Neural progenitor cell (in vitro differentiated cells): Measurements from ENCODE around the gene ACACB.

Experiments used
- EZH2 ChIP-seq: fragments of 200-600 bp; sonication (generic); IDR thresholded peaks from 2 replicates; pipeline ENCODE4 v1.6.1; 2017; ENCODE audit warnings: antibody characterized with exemption, mild to moderate bottlenecking, moderate library complexity
- EZH2phosphoT487 ChIP-seq: fragments of 200-600 bp; sonication (generic); IDR thresholded peaks from 2 replicates; pipeline ENCODE4 v1.6.1; 2017; ENCODE audit warnings: antibody characterized with exemption
- TF ChIP-seq, protein P1 (sequence below): fragments of 200-600 bp; sonication (generic); IDR thresholded peaks from 2 replicates; pipeline ENCODE4 v1.5.1; 2017; ENCODE audit warnings: antibody characterized with exemption, mild to moderate bottlenecking

DNA sequence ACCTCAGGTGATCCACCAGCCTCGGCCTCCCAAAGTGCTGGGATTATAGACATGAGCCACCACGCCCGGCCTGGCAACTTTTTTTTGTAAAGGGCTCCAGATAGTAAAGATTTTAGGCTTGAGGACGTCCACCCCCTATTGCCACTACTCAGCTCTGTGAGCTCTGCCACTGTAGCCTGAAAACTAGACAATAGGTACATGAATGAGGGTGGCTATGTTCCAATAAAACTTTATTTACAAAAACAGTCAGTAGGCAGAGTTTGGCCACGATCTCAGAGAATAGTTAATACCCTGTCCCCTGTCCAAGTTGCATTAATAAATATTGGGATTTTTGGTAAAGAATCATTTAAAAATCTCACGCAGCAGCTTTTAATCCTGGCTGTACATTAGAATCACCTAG, 102.6 kb downstream of the ACACB start:
- TF ChIP-seq, protein P1, sequence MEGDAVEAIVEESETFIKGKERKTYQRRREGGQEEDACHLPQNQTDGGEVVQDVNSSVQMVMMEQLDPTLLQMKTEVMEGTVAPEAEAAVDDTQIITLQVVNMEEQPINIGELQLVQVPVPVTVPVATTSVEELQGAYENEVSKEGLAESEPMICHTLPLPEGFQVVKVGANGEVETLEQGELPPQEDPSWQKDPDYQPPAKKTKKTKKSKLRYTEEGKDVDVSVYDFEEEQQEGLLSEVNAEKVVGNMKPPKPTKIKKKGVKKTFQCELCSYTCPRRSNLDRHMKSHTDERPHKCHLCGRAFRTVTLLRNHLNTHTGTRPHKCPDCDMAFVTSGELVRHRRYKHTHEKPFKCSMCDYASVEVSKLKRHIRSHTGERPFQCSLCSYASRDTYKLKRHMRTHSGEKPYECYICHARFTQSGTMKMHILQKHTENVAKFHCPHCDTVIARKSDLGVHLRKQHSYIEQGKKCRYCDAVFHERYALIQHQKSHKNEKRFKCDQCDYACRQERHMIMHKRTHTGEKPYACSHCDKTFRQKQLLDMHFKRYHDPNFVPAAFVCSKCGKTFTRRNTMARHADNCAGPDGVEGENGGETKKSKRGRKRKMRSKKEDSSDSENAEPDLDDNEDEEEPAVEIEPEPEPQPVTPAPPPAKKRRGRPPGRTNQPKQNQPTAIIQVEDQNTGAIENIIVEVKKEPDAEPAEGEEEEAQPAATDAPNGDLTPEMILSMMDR: no peak
- TF ChIP-seq EZH2 (no peak), EZH2phosphoT487 (no peak)
